Liver (tissue), 9 donors: Measurements from ENCODE around the gene GSTM3. TPM values are rescaled to one million over a fixed set of nuclear protein-coding genes. Genes with fewer than 3 reads are reported as not detected.

Source experiments
- DNase-seq: peaks from one replicate; pipeline ENCODE4 v3.0.0-alpha.2; 2017; ENCODE audit warnings: low spot score
- H3K27ac ChIP-seq, 2 donors: one replicate each; pipeline ENCODE4 v1.7.0; 2013; ENCODE audit warnings: inconsistent platforms in 2 of 2, low read length in 2 of 2, control low read depth in 1 of 2, low read depth in 1 of 2, mild to moderate bottlenecking in 1 of 2
- H3K27me3 ChIP-seq, 4 donors: one replicate each; pipeline versions ENCODE4 v1.6.1 to v1.7.0; 2013; ENCODE audit warnings: low read length in 3 of 4, inconsistent platforms in 1 of 4, mild to moderate bottlenecking in 1 of 4, moderate library complexity in 1 of 4; ENCODE audit not compliant: control insufficient read depth in 4 of 4, insufficient read depth in 4 of 4
- H3K36me3 ChIP-seq, 4 donors: one replicate each; pipeline versions ENCODE4 v1.6.1 to v1.7.0; 2013; ENCODE audit warnings: low read length in 3 of 4, mild to moderate bottlenecking in 3 of 4, low read depth in 1 of 4, moderate library complexity in 1 of 4; ENCODE audit not compliant: control insufficient read depth in 4 of 4, insufficient read depth in 3 of 4
- H3K4me1 ChIP-seq, 4 donors: one replicate each; pipeline versions ENCODE4 v1.6.1 to v1.7.0; 2013; ENCODE audit warnings: low read length in 3 of 4, mild to moderate bottlenecking in 3 of 4, moderate library complexity in 1 of 4; ENCODE audit not compliant: control insufficient read depth in 4 of 4, insufficient read depth in 4 of 4
- H3K4me3 ChIP-seq, 3 donors: one replicate each; pipeline versions ENCODE4 v1.6.1 to v1.7.0; 2013; ENCODE audit warnings: low read length in 3 of 3, control low read depth in 1 of 3, low read depth in 1 of 3, mild to moderate bottlenecking in 1 of 3
- H3K9ac ChIP-seq, 2 donors: one replicate each; pipeline ENCODE4 v1.7.0; 2013; ENCODE audit warnings: low read length in 2 of 2, mild to moderate bottlenecking in 2 of 2, moderate library complexity in 2 of 2, control low read depth in 1 of 2, low read depth in 1 of 2
- H3K9me3 ChIP-seq, 4 donors: one replicate each; pipeline versions ENCODE4 v1.6.1 to v1.7.0; 2013; ENCODE audit warnings: low read length in 3 of 4; ENCODE audit not compliant: control insufficient read depth in 4 of 4
- CTCF ChIP-seq: fragments of 150-350 bp; IDR thresholded peaks from 2 replicates; pipeline ENCODE4 v1.5.1; 2017; ENCODE audit warnings: improper control_type of control experiment, low read depth, low read length; ENCODE audit not compliant: missing input control
- EGR1 ChIP-seq, 2 donors: IDR thresholded peaks; 2 replicates each; pipeline ENCODE4 v1.6.1; 2016 to 2018; ENCODE audit warnings: antibody characterized with exemption in 2 of 2, low read depth in 2 of 2
- FOXA1 ChIP-seq: IDR thresholded peaks from 2 replicates; pipeline ENCODE4 v1.6.1; 2016; ENCODE audit warnings: antibody characterized with exemption
- FOXA2 ChIP-seq: IDR thresholded peaks from 2 replicates; pipeline ENCODE4 v1.6.1; 2016; ENCODE audit warnings: antibody characterized with exemption
- GABPA ChIP-seq, 2 donors: IDR thresholded peaks in 1 of 2; conservative IDR thresholded peaks in 1 of 2; 2 replicates each; pipeline ENCODE4 v1.6.1; 2016; ENCODE audit warnings: antibody characterized with exemption in 2 of 2, mild to moderate bottlenecking in 1 of 2, moderate library complexity in 1 of 2
- HNF4A ChIP-seq, 2 donors: conservative IDR thresholded peaks; 2 replicates each; pipeline ENCODE4 v1.6.1; 2016; ENCODE audit warnings: antibody characterized with exemption in 2 of 2, mild to moderate bottlenecking in 2 of 2
- HNF4G ChIP-seq: IDR thresholded peaks from 2 replicates; pipeline ENCODE4 v1.6.1; 2016; ENCODE audit warnings: antibody characterized with exemption
- JUND ChIP-seq, 2 donors: IDR thresholded peaks; 2 replicates each; pipeline ENCODE4 v1.6.1; 2016; ENCODE audit warnings: antibody characterized with exemption in 2 of 2
- NR2F2 ChIP-seq: IDR thresholded peaks from 2 replicates; pipeline ENCODE4 v1.6.1; 2016; ENCODE audit warnings: antibody characterized with exemption
- RAD21 ChIP-seq, 2 donors: IDR thresholded peaks; 2 replicates each; pipeline ENCODE4 v1.6.1; 2016; ENCODE audit warnings: antibody characterized with exemption in 2 of 2, mild to moderate bottlenecking in 2 of 2
- RXRA ChIP-seq, 2 donors: IDR thresholded peaks; 2 replicates each; pipeline ENCODE4 v1.6.1; 2017 to 2018; ENCODE audit warnings: antibody characterized with exemption in 2 of 2, mild to moderate bottlenecking in 1 of 2
- SP1 ChIP-seq: IDR thresholded peaks from 2 replicates; pipeline ENCODE4 v1.6.1; 2018; ENCODE audit warnings: antibody characterized with exemption, mild to moderate bottlenecking
- TAF1 ChIP-seq: conservative IDR thresholded peaks from 2 replicates; pipeline ENCODE4 v1.6.1; 2016; ENCODE audit warnings: antibody characterized with exemption, mild to moderate bottlenecking
- YY1 ChIP-seq: IDR thresholded peaks from 2 replicates; pipeline ENCODE4 v1.6.1; 2016; ENCODE audit warnings: antibody characterized with exemption, mild to moderate bottlenecking
- ZBTB33 ChIP-seq: IDR thresholded peaks from 2 replicates; pipeline ENCODE4 v1.6.1; 2016; ENCODE audit warnings: antibody characterized with exemption
- WGBS: extraction: QIAGEN DNeasy Blood & Tissue Kit; methylation state at CpG from one replicate; pipeline ENCODE4 v1.1.7; 2013; 5-methylcytosine and 5-hydroxymethylcytosine counted together
- polyA plus RNA-seq, 2 donors: library from polyadenylated mRNA; stranded (reverse) in 1 of 2; unstranded in 1 of 2; fragments of 200-250 nt in 1 of 2; fragments of >200 nt in 1 of 2; fragmentation: Nextera tagmentation in 1 of 2; extraction: Ambion mirVana in 1 of 2; gene quantifications; one replicate each; pipeline versions ENCODE4 v1.2.1 to v1.2.3, GENCODE V29; 2013 to 2015
- total RNA-seq, 2 donors: library from RNA; depleted of rRNA; stranded (reverse); fragments of >200 nt; gene quantifications; one replicate each; pipeline ENCODE4 v1.2.3, GENCODE V29; 2014
- TF ChIP-seq, protein P1 (sequence below): IDR thresholded peaks from 2 replicates; pipeline ENCODE4 v1.6.1; 2016; ENCODE audit warnings: antibody characterized with exemption
- TF ChIP-seq, protein P2 (sequence below): IDR thresholded peaks from 2 replicates; pipeline ENCODE4 v1.6.1; 2016; ENCODE audit warnings: antibody characterized with exemption, mild to moderate bottlenecking
- TF ChIP-seq, protein P3 (sequence below): IDR thresholded peaks from 2 replicates; pipeline ENCODE4 v1.6.1; 2016; ENCODE audit warnings: antibody characterized with exemption
- donor health status: healthy.
- donor health status: healthy.
- donor health status: healthy.
- donor health status: healthy.
- donor health status: healthy.

GSTM3 gene
- total and polyA plus RNA-seq, 4 donors: 6.9 to 51.5 (median 34.9) TPM

DNA sequence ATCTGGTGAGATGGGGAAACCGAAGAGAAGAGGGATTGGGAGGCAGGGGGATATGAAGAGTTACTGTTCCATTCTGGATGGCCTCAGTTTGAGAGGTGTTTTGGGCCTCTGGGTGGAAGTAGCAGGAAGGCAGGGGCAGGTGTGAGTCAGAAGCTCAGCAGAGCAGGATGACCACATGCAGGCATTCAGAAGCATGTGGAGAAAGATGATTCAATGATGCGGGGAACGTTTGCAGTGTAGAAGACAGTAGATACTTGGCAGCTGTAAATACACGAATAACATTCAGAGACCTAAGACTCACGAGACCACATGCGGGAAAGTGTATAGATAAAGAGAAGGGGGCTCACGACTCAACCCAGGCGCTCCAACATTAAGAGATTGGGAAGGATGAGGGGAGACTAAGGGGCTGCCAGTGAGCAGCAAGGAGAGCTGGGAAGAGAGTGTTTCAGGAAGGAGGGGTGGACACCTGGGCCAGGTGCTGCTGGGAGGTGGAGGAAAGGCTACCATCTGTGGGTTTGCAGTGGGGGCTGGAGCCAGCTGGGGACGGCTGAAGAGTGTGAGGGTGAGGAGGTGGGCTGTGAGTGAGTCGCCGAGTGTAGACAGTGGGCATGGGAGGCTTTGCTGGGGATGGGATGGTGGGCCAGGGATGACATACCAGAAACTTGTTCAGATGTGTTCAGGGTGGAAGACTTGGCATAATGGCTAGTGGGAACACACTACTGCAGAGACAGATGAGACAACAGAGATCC lies 28.7 kb upstream of the GSTM3 start:
- Histone ChIP-seq H3K27me3 (no peaks in the 10 kb centered on the region), H3K4me3 (no peak overlapping the region), H3K9me3 (no peaks in the 10 kb centered on the region), H3K9ac (no peak overlapping the region), H3K36me3 (no peaks in the 10 kb centered on the region), H3K4me1 (peaks cover 0 to 6% (median 0%) of the 10 kb centered on the region in 4 donors), H3K27ac (no peak overlapping the region)
- TF ChIP-seq, protein P1, sequence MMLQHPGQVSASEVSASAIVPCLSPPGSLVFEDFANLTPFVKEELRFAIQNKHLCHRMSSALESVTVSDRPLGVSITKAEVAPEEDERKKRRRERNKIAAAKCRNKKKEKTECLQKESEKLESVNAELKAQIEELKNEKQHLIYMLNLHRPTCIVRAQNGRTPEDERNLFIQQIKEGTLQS: no peak
- TF ChIP-seq RAD21 (IDR thresholded peaks at IDR 0.05) (no peak), FOXA1 (no peak), RXRA (IDR thresholded peaks at IDR 0.05) (no peak), GABPA (IDR thresholded peaks at IDR 0.05 in 1 of 2, conservative IDR thresholded peaks at IDR 0.05 in 1 of 2) (no peak), SP1 (no peak), TAF1 (no peak), FOXA2 (no peak), EGR1 (IDR thresholded peaks at IDR 0.05; ENCODE audit: low read depth in 2 of 2) (no peak), HNF4A (conservative IDR thresholded peaks at IDR 0.05) (no peak), NR2F2 (no peak), YY1 (no peak), ZBTB33 (no peak), HNF4G (no peak), JUND (IDR thresholded peaks at IDR 0.05) (no peak), CTCF (no peak)
- TF ChIP-seq, protein P2, sequence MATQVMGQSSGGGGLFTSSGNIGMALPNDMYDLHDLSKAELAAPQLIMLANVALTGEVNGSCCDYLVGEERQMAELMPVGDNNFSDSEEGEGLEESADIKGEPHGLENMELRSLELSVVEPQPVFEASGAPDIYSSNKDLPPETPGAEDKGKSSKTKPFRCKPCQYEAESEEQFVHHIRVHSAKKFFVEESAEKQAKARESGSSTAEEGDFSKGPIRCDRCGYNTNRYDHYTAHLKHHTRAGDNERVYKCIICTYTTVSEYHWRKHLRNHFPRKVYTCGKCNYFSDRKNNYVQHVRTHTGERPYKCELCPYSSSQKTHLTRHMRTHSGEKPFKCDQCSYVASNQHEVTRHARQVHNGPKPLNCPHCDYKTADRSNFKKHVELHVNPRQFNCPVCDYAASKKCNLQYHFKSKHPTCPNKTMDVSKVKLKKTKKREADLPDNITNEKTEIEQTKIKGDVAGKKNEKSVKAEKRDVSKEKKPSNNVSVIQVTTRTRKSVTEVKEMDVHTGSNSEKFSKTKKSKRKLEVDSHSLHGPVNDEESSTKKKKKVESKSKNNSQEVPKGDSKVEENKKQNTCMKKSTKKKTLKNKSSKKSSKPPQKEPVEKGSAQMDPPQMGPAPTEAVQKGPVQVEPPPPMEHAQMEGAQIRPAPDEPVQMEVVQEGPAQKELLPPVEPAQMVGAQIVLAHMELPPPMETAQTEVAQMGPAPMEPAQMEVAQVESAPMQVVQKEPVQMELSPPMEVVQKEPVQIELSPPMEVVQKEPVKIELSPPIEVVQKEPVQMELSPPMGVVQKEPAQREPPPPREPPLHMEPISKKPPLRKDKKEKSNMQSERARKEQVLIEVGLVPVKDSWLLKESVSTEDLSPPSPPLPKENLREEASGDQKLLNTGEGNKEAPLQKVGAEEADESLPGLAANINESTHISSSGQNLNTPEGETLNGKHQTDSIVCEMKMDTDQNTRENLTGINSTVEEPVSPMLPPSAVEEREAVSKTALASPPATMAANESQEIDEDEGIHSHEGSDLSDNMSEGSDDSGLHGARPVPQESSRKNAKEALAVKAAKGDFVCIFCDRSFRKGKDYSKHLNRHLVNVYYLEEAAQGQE: no peak
- TF ChIP-seq, protein P3, sequence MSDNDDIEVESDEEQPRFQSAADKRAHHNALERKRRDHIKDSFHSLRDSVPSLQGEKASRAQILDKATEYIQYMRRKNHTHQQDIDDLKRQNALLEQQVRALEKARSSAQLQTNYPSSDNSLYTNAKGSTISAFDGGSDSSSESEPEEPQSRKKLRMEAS: no peak
- DNase-seq: no peak
- 91% methylated on average over 11 of the region's 11 CpGs for WGBS
